22Rv1 (cell line): ENCODE measurements around the gene TWIST2.

ENCODE experiments used
- H3K27ac ChIP-seq: fragments of 450-650 bp; 2 replicates; pipeline ENCODE4 v1.5.1; 2017
- ZFX ChIP-seq: fragments of 450-650 bp; IDR thresholded peaks from 2 replicates; pipeline ENCODE4 v1.6.1; 2017; ENCODE audit warnings: antibody characterized with exemption, borderline replicate concordance
- TF ChIP-seq, protein P1 (sequence below): fragments of 450-650 bp; IDR thresholded peaks from 2 replicates; pipeline ENCODE4 v1.5.1; 2017; ENCODE audit warnings: mild to moderate bottlenecking

The TWIST2 gene

DNA sequence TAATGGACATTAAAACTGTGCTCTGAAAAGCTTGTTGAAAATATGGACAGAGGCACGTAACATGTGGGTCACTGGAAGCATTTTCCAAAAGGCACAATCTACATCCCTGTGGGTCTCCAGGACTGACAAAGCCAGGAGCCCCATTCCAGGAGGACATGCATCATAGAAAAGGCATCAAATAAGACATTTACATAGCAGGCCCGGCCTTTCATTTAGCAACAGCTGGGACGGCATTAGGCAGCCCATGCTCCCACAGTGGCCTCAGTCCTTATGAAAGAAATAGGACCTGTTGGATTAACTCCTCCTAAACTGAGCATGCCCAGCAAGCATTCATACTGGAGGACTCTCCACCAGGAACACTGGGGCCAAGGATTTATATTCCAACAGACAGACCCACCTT, 72.2 kb downstream of the TWIST2 start:
- no peak for TF ChIP-seq ZFX
- TF ChIP-seq, protein P1, sequence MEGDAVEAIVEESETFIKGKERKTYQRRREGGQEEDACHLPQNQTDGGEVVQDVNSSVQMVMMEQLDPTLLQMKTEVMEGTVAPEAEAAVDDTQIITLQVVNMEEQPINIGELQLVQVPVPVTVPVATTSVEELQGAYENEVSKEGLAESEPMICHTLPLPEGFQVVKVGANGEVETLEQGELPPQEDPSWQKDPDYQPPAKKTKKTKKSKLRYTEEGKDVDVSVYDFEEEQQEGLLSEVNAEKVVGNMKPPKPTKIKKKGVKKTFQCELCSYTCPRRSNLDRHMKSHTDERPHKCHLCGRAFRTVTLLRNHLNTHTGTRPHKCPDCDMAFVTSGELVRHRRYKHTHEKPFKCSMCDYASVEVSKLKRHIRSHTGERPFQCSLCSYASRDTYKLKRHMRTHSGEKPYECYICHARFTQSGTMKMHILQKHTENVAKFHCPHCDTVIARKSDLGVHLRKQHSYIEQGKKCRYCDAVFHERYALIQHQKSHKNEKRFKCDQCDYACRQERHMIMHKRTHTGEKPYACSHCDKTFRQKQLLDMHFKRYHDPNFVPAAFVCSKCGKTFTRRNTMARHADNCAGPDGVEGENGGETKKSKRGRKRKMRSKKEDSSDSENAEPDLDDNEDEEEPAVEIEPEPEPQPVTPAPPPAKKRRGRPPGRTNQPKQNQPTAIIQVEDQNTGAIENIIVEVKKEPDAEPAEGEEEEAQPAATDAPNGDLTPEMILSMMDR: no peak
- H3K27ac ChIP-seq: no peak overlapping the region

DNA sequence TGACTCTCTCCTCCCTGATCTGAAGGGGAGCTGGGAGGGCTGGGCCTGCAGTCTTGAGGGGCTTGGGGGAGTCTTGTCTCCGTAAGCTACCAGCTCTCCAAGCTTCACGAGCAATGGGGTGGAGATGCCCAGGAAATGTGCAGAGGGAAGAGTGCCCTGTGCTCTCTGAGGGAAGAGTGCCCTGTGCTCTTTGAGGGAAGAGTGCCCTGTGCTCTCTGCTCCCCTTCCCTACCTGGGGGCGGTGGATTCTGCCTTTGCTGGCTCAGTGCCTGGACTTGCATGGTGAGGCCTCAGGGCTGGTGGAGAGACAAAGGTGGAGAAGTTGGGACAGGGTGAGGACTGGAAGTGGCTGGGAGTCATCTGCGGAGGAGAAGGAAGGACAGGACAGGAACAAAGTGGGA, 72.7 kb downstream of the TWIST2 start:
- H3K27ac ChIP-seq: no peak overlapping the region
- no peak for TF ChIP-seq ZFX
- TF ChIP-seq, protein P1: no peak

DNA sequence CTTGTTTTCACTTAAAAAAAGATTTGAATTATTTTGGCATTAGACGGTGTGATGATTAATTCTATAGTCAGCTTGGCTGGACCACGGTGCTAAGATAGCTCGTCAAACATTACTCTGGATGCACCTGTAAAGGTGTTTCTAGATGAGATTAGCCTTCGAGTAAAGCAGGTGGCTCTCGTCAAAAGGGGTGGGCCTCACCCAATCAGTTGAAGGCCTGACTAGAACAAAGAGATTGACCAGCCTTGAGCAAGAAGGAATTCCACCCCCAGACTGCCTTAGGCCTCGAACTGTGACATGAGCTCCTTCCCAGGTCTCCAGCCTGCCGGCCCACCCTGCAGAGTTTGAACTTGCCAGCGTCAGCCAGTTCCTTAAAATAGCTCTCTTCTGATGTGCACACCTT, 73.4 kb downstream of the TWIST2 start:
- no peak for TF ChIP-seq ZFX
- TF ChIP-seq, protein P1: no peak

DNA sequence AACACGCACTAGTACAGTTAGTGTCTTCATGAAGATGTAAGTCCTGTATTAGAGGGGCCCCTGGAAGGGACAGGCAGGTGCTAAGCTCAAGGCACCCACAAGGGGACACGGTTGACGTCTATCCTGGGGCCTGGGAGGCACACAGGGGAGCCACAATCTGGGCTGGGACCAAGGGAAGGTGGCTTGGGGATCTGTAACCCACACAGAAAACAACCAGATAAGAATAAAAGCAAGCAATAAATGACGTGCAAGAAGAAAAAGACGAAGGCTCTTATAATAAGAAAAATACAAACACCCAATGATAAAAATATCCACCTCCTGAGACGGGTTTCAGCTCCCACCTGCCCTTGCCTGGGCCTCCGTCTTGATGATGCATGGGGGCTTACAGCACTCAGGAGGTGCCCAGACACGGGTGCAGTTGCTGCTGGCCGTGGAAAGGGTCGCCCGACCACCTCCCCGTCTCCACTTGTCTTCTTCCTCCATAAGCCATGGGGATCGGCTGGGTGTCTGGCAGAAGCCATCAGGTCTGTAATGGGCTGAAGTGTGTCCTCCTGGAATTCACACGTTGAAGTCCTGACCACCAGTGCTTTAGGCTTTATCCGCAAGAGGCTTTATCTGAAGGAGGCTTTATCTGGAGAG, 73.9 kb downstream of the TWIST2 start:
- H3K27ac ChIP-seq: no peak overlapping the region
- TF ChIP-seq, protein P1: no peak
- no peak for TF ChIP-seq ZFX

More for the DNA sequence above, 73.4 kb downstream of the TWIST2 start:
- no peak overlapping the region for H3K27ac ChIP-seq

DNA sequence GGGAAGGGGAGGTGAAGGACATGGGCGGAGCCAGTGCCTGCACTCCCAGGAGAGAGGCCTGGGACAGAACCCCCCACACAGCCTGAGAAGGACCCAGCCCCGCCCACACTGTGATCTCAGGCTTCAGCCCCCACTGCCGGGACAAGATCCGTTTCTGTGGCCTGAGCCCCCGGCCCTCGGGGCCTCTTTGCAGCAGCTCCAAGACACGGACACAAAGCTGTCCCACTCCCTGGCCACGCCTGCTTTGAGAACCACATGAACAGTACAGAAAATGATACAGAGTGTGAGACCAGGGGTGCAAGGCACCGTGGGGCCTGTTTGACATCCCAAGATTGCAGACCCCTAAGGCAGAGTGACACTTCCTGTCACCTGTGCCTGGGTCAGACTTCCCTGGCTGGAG, 74.5 kb downstream of the TWIST2 start:
- H3K27ac ChIP-seq: no peak overlapping the region
- TF ChIP-seq, protein P1: no peak
- no peak for TF ChIP-seq ZFX

DNA sequence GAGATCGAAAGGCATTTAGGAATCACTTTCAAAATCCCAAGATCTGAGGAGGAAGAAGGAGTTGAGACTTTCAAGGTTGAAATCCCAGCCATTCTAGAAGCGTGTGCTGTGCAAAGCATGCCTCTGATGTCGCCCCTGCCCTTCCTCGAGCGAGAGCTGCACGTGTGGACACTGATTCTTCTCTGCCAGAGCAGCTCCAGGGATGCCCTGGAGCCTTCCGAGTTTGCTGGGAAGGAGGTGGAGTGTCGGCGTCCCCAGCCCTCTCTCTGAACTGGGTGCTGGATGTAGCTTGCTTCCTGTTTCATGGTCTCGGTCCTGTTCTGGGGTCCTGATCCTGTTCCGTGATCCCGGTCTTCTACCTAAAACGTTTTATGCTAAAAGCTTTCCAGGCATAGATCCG, 76.1 kb downstream of the TWIST2 start:
- TF ChIP-seq, protein P1: no peak
- no peak for TF ChIP-seq ZFX
- no peak overlapping the region for H3K27ac ChIP-seq

DNA sequence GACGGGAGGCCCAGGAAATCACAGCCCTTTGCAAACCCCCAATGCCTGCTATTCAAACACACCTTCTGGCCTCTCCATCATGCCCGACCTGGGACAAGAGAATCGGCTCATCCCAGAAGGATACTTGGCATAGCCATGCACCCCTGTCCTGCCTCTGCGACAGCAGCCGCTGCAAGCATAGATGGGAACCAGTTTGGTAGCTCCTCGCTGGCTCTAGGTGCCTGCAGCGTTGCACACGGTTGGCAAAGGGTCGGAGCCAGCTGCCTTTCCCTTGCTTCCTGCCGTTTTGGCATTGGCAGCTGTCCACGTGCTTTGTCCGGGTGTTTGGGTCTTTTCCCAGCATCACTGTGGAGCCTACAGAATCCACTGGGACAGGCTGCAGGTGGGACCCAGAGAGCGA, 76.9 kb downstream of the TWIST2 start:
- H3K27ac ChIP-seq: no peak overlapping the region
- TF ChIP-seq, protein P1: no peak
- no peak for TF ChIP-seq ZFX
